Measurements from ENCODE around the gene IL17RD. TPM values are rescaled to one million over a fixed set of nuclear protein-coding genes. Genes with fewer than 3 reads are reported as not detected.

IL17RD gene
- total RNA-seq, 5 donors from 2014 or later (not counting 1 experiment from before 2014, with no cell fraction given): 0.05 to 0.38 (median 0.10) TPM; not detected in 1

- Mint-ChIP-seq H3K36me3 (no peaks in the 10 kb centered on the region), H3K4me1 (peaks cover 9 to 11% (median 10%) of the 10 kb centered on the region in 3 donors), H3K4me3 (peak overlapping the region; percentile 61 to 71 (median 66)), H3K27ac (no peak overlapping the region), H3K9me3 (no peaks in the 10 kb centered on the region), H3K27me3 (peaks cover 54 to 62% of the 10 kb centered on the region in 2 donors)
- ChIA-PET POLR2A (no interaction called here), CTCF (no interaction called here)
- Histone ChIP-seq H3K27ac (ENCODE audit: low read length) (no peak overlapping the region), H3K4me3 (ENCODE audit: control insufficient read depth in 1 of 2, extremely low read depth in 1 of 2, low read length in 1 of 2) (peak overlapping the region; percentile 46 to 84), H3K9me3 (no peaks in the 10 kb centered on the region), H3K27me3 (replicated peaks in 1 of 2; ENCODE audit: control insufficient read depth in 2 of 2, extremely low read depth in 1 of 2, insufficient read depth in 2 of 2, low read length in 1 of 2) (peaks cover 10 to 50% of the 10 kb centered on the region in 2 experiments), H3K36me3 (ENCODE audit: control insufficient read depth in 2 of 2, extremely low read depth in 1 of 2, insufficient read depth in 1 of 2, low read length in 1 of 2) (no peaks in the 10 kb centered on the region), H3K4me1 (ENCODE audit: control insufficient read depth in 1 of 2, extremely low read depth in 1 of 2, insufficient read depth in 2 of 2, low read length in 2 of 2) (peaks cover 0 to 17% of the 10 kb centered on the region in 2 experiments)
- DNase-seq (peak in 5 of 35 experiments; percentile 0 to 13 (median 5)), ATAC-seq (replicated peaks in 1 of 4) (peak; percentile 25 to 48 (median 38))
- under 1% methylated on average over 91 of the region's 91 CpGs for WGBS (ENCODE audit: insufficient coverage)
Measured at GRCh38 chr3:57078635-57079473, 86.3 kb downstream of the IL17RD start.

GRCh38 chr3:57078344-57078634, 86.9 kb downstream of the IL17RD start:
- Mint-ChIP-seq H3K36me3 (no peaks in the 10 kb centered on the region), H3K4me3 (peak overlapping the region; percentile 61 to 71 (median 66)), H3K4me1 (peaks cover 9 to 11% (median 10%) of the 10 kb centered on the region in 3 donors), H3K9me3 (no peaks in the 10 kb centered on the region), H3K27ac (no peak overlapping the region), H3K27me3 (peaks cover 59 to 67% of the 10 kb centered on the region in 2 donors)
- peak in 18 of 35 experiments; percentile 6 to 34 (median 16) for DNase-seq
- POLR2A ChIA-PET: no interaction called here
- H3K27ac ChIP-seq (ENCODE audit: low read length): no peak overlapping the region
- H3K9me3 ChIP-seq: no peaks in the 10 kb centered on the region
- 6% methylated on average over 15 of the region's 15 CpGs for WGBS (ENCODE audit: insufficient coverage)
- H3K4me1 ChIP-seq (ENCODE audit: control insufficient read depth in 1 of 2, extremely low read depth in 1 of 2, insufficient read depth in 2 of 2, low read length in 2 of 2): peaks cover 0 to 17% of the 10 kb centered on the region in 2 experiments
- ATAC-seq (replicated peaks in 1 of 4): peak; percentile 35 to 64 (median 48)
- H3K36me3 ChIP-seq (ENCODE audit: control insufficient read depth in 2 of 2, extremely low read depth in 1 of 2, insufficient read depth in 1 of 2, low read length in 1 of 2): no peaks in the 10 kb centered on the region
- peaks cover 10 to 55% of the 10 kb centered on the region in 2 experiments for H3K27me3 ChIP-seq (replicated peaks in 1 of 2; ENCODE audit: control insufficient read depth in 2 of 2, extremely low read depth in 1 of 2, insufficient read depth in 2 of 2, low read length in 1 of 2)
- CTCF ChIA-PET: no interaction called here
- peak overlapping the region; percentile 46 to 84 for H3K4me3 ChIP-seq (ENCODE audit: control insufficient read depth in 1 of 2, extremely low read depth in 1 of 2, low read length in 1 of 2)

GRCh38 chr3:57077630-57078343, 87.4 kb downstream of the IL17RD start:
- POLR2A ChIA-PET: no interaction called here
- Mint-ChIP-seq H3K9me3 (no peaks in the 10 kb centered on the region), H3K4me1 (peaks cover 9 to 11% (median 10%) of the 10 kb centered on the region in 3 donors), H3K36me3 (no peaks in the 10 kb centered on the region), H3K27ac (no peak overlapping the region), H3K27me3 (peaks cover 62 to 72% of the 10 kb centered on the region in 2 donors), H3K4me3 (peak overlapping the region; percentile 61 to 71 (median 66))
- CTCF ChIA-PET: no interaction called here
- no peak overlapping the region for H3K27ac ChIP-seq (ENCODE audit: low read length)
- ATAC-seq (replicated peaks in 1 of 4): no peak
- WGBS (ENCODE audit: insufficient coverage): 22% methylated on average over 6 of the region's 9 CpGs
- no peaks in the 10 kb centered on the region for H3K9me3 ChIP-seq
- H3K36me3 ChIP-seq (ENCODE audit: control insufficient read depth in 2 of 2, extremely low read depth in 1 of 2, insufficient read depth in 1 of 2, low read length in 1 of 2): no peaks in the 10 kb centered on the region
- peaks cover 10 to 58% of the 10 kb centered on the region in 2 experiments for H3K27me3 ChIP-seq (replicated peaks in 1 of 2; ENCODE audit: control insufficient read depth in 2 of 2, extremely low read depth in 1 of 2, insufficient read depth in 2 of 2, low read length in 1 of 2)
- peaks cover 0 to 17% of the 10 kb centered on the region in 2 experiments for H3K4me1 ChIP-seq (ENCODE audit: control insufficient read depth in 1 of 2, extremely low read depth in 1 of 2, insufficient read depth in 2 of 2, low read length in 2 of 2)
- no peak for DNase-seq
- H3K4me3 ChIP-seq (ENCODE audit: control insufficient read depth in 1 of 2, extremely low read depth in 1 of 2, low read length in 1 of 2): peak overlapping the region; percentile 46 to 84

- no peak overlapping the region for H3K4me3 ChIP-seq (ENCODE audit: control insufficient read depth in 1 of 2, extremely low read depth in 1 of 2, low read length in 1 of 2)
- peaks cover 0 to 17% of the 10 kb centered on the region in 2 experiments for H3K4me1 ChIP-seq (ENCODE audit: control insufficient read depth in 1 of 2, extremely low read depth in 1 of 2, insufficient read depth in 2 of 2, low read length in 2 of 2)
- H3K36me3 Mint-ChIP-seq: no peaks in the 10 kb centered on the region
- POLR2A ChIA-PET: no interaction called here
- H3K27ac ChIP-seq (ENCODE audit: low read length): no peak overlapping the region
- no peaks in the 10 kb centered on the region for H3K9me3 Mint-ChIP-seq
- DNase-seq: no peak
- H3K4me3 Mint-ChIP-seq: no peak overlapping the region
- H3K4me1 Mint-ChIP-seq: peaks cover 9 to 11% (median 10%) of the 10 kb centered on the region in 3 donors
- CTCF ChIA-PET: no interaction called here
- peaks cover 66 to 79% of the 10 kb centered on the region in 2 donors for H3K27me3 Mint-ChIP-seq
- no peaks in the 10 kb centered on the region for H3K9me3 ChIP-seq
- peaks cover 10 to 58% of the 10 kb centered on the region in 2 experiments for H3K27me3 ChIP-seq (replicated peaks in 1 of 2; ENCODE audit: control insufficient read depth in 2 of 2, extremely low read depth in 1 of 2, insufficient read depth in 2 of 2, low read length in 1 of 2)
- 100% methylated on average over 1 of the region's 3 CpGs for WGBS (ENCODE audit: insufficient coverage)
- no peak overlapping the region for H3K27ac Mint-ChIP-seq
- no peaks in the 10 kb centered on the region for H3K36me3 ChIP-seq (ENCODE audit: control insufficient read depth in 2 of 2, extremely low read depth in 1 of 2, insufficient read depth in 1 of 2, low read length in 1 of 2)
- ATAC-seq (replicated peaks in 1 of 4): no peak
Measured at GRCh38 chr3:57076422-57076951, 88.7 kb downstream of the IL17RD start.

- ChIA-PET CTCF (no interaction called here), POLR2A (no interaction called here)
- H3K4me3 ChIP-seq (ENCODE audit: control insufficient read depth in 1 of 2, extremely low read depth in 1 of 2, low read length in 1 of 2): no peak overlapping the region
- ATAC-seq (replicated peaks in 1 of 4) (no peak), DNase-seq (no peak)
- H3K9me3 ChIP-seq: no peaks in the 10 kb centered on the region
- H3K4me1 Mint-ChIP-seq: peaks cover 9 to 11% (median 10%) of the 10 kb centered on the region in 3 donors
- H3K9me3 Mint-ChIP-seq: peaks cover 3 to 4% (median 3%) of the 10 kb centered on the region in 3 donors
- no peak overlapping the region for H3K4me3 Mint-ChIP-seq
- H3K27me3 Mint-ChIP-seq: peaks cover 59 to 77% of the 10 kb centered on the region in 2 donors
- no peak overlapping the region for H3K27ac Mint-ChIP-seq
- no peaks in the 10 kb centered on the region for H3K36me3 Mint-ChIP-seq
- peaks cover 0 to 13% of the 10 kb centered on the region in 2 experiments for H3K4me1 ChIP-seq (ENCODE audit: control insufficient read depth in 1 of 2, extremely low read depth in 1 of 2, insufficient read depth in 2 of 2, low read length in 2 of 2)
- H3K27me3 ChIP-seq (replicated peaks in 1 of 2; ENCODE audit: control insufficient read depth in 2 of 2, extremely low read depth in 1 of 2, insufficient read depth in 2 of 2, low read length in 1 of 2): peaks cover 10 to 47% of the 10 kb centered on the region in 2 experiments
- no peaks in the 10 kb centered on the region for H3K36me3 ChIP-seq (ENCODE audit: control insufficient read depth in 2 of 2, extremely low read depth in 1 of 2, insufficient read depth in 1 of 2, low read length in 1 of 2)
- H3K27ac ChIP-seq (ENCODE audit: low read length): no peak overlapping the region
- WGBS (ENCODE audit: insufficient coverage): 62% methylated on average over 1 of the region's 4 CpGs
Measured at GRCh38 chr3:57074135-57074534, 91.0 kb downstream of the IL17RD start.

GRCh38 chr3:57073628-57074027, 91.5 kb downstream of the IL17RD start:
- 91% methylated on average over 1 of the region's 3 CpGs for WGBS (ENCODE audit: insufficient coverage)
- no peak overlapping the region for H3K27ac ChIP-seq (ENCODE audit: low read length)
- Mint-ChIP-seq H3K4me1 (peaks cover 10 to 11% (median 11%) of the 10 kb centered on the region in 3 donors), H3K36me3 (no peaks in the 10 kb centered on the region), H3K27ac (no peak overlapping the region), H3K27me3 (peaks cover 59 to 77% of the 10 kb centered on the region in 2 donors), H3K9me3 (peaks cover 3 to 4% (median 3%) of the 10 kb centered on the region in 3 donors), H3K4me3 (no peak overlapping the region)
- POLR2A ChIA-PET: no interaction called here
- H3K4me3 ChIP-seq (ENCODE audit: control insufficient read depth in 1 of 2, extremely low read depth in 1 of 2, low read length in 1 of 2): no peak overlapping the region
- ATAC-seq (replicated peaks in 1 of 4) (no peak), DNase-seq (no peak)
- CTCF ChIA-PET: no interaction called here
- H3K27me3 ChIP-seq (replicated peaks in 1 of 2; ENCODE audit: control insufficient read depth in 2 of 2, extremely low read depth in 1 of 2, insufficient read depth in 2 of 2, low read length in 1 of 2): peaks cover 10 to 43% of the 10 kb centered on the region in 2 experiments
- H3K36me3 ChIP-seq (ENCODE audit: control insufficient read depth in 2 of 2, extremely low read depth in 1 of 2, insufficient read depth in 1 of 2, low read length in 1 of 2): no peaks in the 10 kb centered on the region
- peaks cover 0 to 9% of the 10 kb centered on the region in 2 experiments for H3K4me1 ChIP-seq (ENCODE audit: control insufficient read depth in 1 of 2, extremely low read depth in 1 of 2, insufficient read depth in 2 of 2, low read length in 2 of 2)
- H3K9me3 ChIP-seq: no peaks in the 10 kb centered on the region
